SK-N-DZ (cell line): ENCODE results near the gene TTC27.

Source experiments
- DNase-seq: peaks from one replicate; pipeline ENCODE4 v3.0.0-alpha.2; 2015; ENCODE audit warnings: low spot score

The TTC27 gene

GRCh38 chr2:32668254-32668653 lies 40.4 kb downstream of the TTC27 start:
- DNase-seq: no peak

- no peak for DNase-seq
These were observed 44.2 kb downstream of the TTC27 start for GRCh38 chr2:32671885-32672533.

DNA sequence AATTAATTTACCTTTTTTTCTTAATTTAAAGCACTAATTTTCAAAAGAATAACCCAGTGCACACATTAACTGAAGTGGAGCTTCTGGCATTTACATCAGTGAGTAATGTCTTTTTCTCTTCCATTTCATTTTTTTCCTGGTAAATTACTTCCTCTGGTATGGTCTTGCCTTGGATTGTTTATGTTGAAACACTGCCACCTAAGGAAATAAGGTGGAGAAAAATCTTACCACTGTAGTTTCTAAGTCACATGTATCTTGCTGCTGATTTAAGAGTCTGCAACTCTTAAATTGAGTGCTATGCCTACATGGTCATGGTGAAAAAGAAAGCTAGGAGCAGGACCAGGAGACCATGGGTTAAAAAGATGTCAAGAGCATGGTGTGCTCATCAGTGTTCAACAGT lies 51.0 kb downstream of the TTC27 start:
- no peak for DNase-seq

DNA sequence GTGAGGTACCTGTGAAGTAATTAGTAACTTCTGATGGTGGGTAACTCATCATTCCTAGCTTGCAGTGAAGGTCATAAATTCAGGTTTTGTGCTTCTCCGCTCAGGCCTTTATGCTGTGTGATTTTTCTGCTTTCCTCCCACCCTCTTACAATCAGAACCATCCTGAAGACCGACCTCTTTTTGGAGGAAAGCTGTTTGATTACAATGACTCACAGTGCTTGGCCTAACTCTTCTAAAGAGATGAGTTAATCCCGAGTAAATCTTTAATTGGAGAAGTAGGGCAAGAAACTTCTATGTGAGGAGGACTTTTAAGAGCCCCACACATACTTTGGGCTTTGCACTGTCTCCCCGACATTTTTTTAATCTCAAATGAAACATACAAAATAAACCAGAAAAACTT lies 53.1 kb downstream of the TTC27 start:
- DNase-seq: no peak

- DNase-seq: no peak
These were observed 55.8 kb downstream of the TTC27 start for GRCh38 chr2:32683520-32684086.

- DNase-seq: no peak
These were observed 60.7 kb downstream of the TTC27 start for GRCh38 chr2:32688541-32688940.

GRCh38 chr2:32691678-32692077 lies 63.8 kb downstream of the TTC27 start:
- no peak for DNase-seq

- no peak for DNase-seq
These were observed 68.6 kb downstream of the TTC27 start for GRCh38 chr2:32696439-32696838.

DNA sequence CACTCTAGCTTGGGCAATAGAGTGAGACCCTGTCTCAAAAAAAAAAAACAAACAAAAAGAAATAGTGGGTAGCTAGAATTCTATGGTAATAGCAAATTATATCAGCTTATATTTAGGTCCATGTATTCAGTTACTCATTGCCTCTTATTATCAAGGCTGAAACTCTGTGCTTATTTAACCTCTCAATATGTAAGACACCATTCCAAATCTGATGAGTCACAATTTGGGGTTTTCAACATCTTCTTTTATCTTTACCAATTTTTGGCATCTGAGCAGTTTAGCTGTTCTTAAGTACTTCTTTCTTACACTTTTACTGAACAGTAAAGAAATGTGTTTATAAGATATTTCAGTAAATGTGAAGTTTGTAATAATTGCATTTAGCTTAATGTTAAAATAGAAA lies 69.3 kb downstream of the TTC27 start:
- DNase-seq: no peak

GRCh38 chr2:32699151-32699550 lies 71.3 kb downstream of the TTC27 start:
- no peak for DNase-seq

DNA sequence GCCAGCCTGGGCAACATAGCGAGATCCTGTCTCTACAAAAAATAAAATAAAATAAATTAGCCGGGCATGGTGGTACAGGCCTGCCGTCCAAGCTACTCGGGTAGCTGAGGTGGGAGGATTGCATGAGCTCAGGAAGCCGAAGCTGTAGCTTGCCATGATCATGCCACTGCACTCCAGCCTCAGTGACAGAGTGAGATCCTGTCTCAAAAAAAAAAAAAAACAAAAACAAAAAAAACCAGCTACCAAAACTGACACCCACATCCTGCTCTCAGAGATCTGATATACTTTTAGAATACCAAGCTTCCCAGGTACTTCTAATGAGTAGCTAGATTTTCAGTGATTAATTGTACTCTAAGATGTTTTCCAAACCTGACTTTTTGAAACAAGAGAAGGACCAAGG lies 74.0 kb downstream of the TTC27 start:
- DNase-seq: no peak

GRCh38 chr2:32702303-32703064 lies 74.6 kb downstream of the TTC27 start:
- DNase-seq: no peak

- no peak for DNase-seq
These were observed 79.1 kb downstream of the TTC27 start for GRCh38 chr2:32706815-32707579.

- DNase-seq: no peak
These were observed 83.4 kb downstream of the TTC27 start for GRCh38 chr2:32711219-32711618.

DNA sequence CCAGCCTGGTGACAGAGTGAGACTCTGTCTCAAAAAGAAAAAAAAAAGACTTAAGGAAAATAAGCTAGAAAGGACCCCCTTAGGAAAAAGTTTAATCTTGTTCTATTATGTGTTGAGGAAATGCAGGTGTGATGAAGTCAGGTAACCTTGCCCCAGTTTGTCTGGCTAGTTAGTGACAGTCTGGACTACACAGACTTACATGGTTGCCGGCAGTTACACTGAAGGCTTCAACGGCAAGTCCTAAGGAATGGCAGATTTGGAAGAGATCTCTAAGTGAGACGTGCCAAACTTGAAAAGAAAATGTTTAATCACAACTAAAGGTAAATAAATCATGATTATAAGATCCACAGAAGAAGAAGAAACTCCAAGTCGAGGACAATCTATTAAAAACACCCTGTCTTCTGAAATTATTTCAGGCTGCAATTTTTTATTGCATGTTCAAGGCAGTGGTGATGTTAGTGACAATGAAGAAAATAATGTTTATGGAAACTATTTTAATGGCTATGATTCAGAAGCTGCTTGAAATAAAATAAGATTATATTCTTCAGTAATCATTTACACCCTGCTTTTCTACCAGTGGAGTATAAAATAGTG lies 84.2 kb downstream of the TTC27 start:
- DNase-seq: no peak

- DNase-seq: no peak
These were observed 85.0 kb downstream of the TTC27 start for GRCh38 chr2:32712870-32713269.

DNA sequence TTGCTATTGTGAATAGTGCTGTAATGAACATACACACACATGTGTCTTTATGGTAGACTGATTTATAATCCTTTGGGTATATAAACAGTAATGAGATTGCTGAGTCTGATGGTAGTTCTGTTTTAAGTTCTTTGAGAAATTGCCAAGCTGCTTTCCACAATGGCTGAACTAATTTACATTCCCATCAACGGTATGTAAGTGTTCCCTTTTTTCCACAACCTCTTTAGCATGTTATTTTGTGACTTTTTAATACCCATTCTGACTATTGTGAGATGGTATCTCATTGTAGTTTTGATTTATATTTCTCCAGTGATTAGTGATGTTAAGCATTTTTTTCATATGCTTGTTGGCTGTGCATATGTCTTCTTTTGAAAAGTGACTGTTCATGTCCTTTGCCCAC lies 86.7 kb downstream of the TTC27 start:
- DNase-seq: no peak

DNA sequence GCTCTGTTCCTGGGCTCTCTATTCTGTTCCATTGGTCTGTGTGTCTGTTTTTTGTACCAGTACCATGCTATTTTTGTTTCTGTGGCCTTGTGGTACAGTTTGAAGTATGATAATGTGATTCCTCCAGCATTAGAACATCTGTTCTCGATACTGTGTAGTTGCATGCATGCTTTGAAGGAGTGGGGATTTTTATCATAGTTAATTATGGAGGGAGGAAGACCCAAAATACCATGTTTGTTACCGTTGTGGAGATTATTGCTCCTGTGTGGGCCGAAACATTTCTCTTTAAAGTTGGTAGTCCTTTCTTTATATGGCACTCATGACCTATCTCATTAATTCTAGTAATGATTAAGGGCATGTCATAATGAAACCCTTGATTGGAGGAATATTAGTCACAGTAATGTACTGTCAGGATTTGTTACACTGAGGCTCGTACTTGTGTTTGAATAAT lies 87.6 kb downstream of the TTC27 start:
- DNase-seq: no peak

GRCh38 chr2:32715981-32716380 lies 88.1 kb downstream of the TTC27 start:
- DNase-seq: no peak

DNA sequence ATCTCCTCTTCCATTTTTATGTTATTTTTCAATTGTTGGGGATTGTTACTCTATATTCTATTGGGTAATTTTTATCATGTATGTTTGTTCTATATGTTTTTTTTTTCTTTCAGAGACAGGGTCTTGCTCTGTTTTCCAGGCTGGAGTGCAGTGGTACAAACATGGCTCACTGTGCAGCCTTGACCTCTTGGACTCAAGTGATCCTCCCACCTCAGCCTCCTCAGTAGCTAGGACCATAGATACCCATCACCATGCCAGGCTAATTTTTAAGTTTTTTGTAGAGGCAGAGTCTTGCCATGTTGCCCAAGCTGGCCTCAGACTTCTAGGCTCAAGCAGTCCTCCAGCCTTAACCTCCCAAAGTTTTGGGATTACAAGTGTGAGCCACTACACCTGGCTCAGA lies 88.7 kb downstream of the TTC27 start:
- no peak for DNase-seq

DNA sequence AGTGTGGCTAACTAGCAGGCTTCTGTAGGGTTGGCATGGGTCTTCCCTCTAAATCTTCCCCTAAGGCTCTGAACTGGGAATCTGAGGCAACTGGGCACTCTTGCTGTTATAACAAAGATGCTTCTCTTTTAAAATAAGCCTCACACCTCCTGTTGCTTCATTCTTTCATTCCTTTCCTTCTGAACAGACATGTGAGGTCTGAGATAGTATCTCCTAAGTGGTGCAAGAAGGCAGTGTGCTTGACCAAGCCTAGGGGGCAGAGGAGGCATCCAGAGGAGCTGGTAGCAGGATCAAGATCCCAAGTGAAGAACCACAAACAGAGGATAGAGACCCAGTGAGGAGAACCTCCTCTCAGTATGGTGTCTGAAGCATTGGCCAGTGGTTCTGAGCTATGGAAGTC lies 90.9 kb downstream of the TTC27 start:
- no peak for DNase-seq

DNA sequence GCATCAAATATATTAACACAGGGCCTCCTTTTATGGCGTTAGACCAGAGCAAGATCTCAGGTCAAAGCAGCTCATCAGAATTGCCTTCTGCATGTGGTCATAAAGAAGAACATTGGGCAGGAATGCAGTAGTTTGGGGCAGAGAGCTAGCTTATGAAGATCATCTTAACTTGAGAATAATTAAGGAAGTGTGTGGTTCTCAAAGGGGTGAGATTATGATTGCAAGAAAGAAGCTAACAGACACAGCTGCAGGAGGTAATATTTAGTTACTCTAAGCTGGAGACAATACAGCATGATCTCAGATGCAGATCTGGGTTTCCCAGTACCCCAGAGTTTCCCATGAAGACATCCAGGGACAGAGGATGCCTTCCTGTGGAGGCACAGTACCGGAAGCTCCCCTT lies 91.6 kb downstream of the TTC27 start:
- DNase-seq: no peak
